Endothelial cell of umbilical vein (primary cell): Measurements from ENCODE around the gene TMEM217. TPM values are rescaled to one million over a fixed set of nuclear protein-coding genes. Genes with fewer than 3 reads are reported as not detected.

Experiments used
- BruUV-seq: library from RNA; stranded (reverse); fragments of 400-500 nt; replicated peaks from 2 replicates; lab custom pipeline; 2021; lab: Mats Ljungman, UMichigan
- CTCF ChIA-PET: fragments of 300-600, 350-600 bp; sonication (Branson Sonifier 250); formaldehyde crosslinking; loops from one replicate; lab custom pipeline; 2021; ENCODE audit warnings: antibody characterized with exemption, inconsistent platforms; lab: Charles Lee
- POLR2A ChIA-PET: fragments of 300-600, 350-600 bp; sonication (Branson Sonifier 250); formaldehyde crosslinking; loops from one replicate; lab custom pipeline; 2021; ENCODE audit warnings: antibody characterized with exemption, inconsistent platforms; lab: Charles Lee
- DNase-seq: peaks from one replicate; pipeline ENCODE4 v3.0.0-alpha.2; 2011; ENCODE audit warnings: low read depth, low spot score
- FAIRE-seq: peaks from 2 replicates; lab custom pipeline; 2011; peaks lifted over from hg19 to GRCh38; lab: Jason Lieb, UNC
- H2AFZ ChIP-seq: 2 replicates; pipeline ENCODE4 v1.6.0; 2012; ENCODE audit warnings: low read depth, low read length, control low read depth, inconsistent platforms
- H3K27ac ChIP-seq: 2 replicates; pipeline ENCODE4 v1.5.1; 2011; ENCODE audit warnings: low read depth, mild to moderate bottlenecking, control low read depth, low read length, moderate library complexity; ENCODE audit not compliant: insufficient read depth
- H3K27me3 ChIP-seq, 2 experiments: 2 replicates each; pipeline versions ENCODE4 v1.6.0 to v1.6.1; 2011; ENCODE audit warnings: low read length in 2 of 2, mixed read lengths in 1 of 2; ENCODE audit not compliant: control insufficient read depth in 2 of 2, insufficient read depth in 2 of 2
- H3K36me3 ChIP-seq, 2 experiments: 2 replicates in 1 of 2; 3 replicates in 1 of 2; pipeline ENCODE4 v1.5.1; 2011; ENCODE audit warnings: low read length in 2 of 2, mild to moderate bottlenecking in 1 of 2, moderate library complexity in 1 of 2; ENCODE audit not compliant: control insufficient read depth in 2 of 2, insufficient read depth in 2 of 2; ENCODE audit errors: extremely low read depth in 1 of 2
- H3K4me1 ChIP-seq: 3 replicates; pipeline ENCODE4 v1.5.1; 2011; ENCODE audit warnings: mild to moderate bottlenecking, low read length; ENCODE audit not compliant: control insufficient read depth, insufficient read depth; ENCODE audit errors: extremely low read depth
- H3K4me2 ChIP-seq: 2 replicates; pipeline ENCODE4 v1.6.1; 2011; ENCODE audit warnings: low read length, control low read depth, mixed read lengths; ENCODE audit not compliant: insufficient read depth
- H3K4me3 ChIP-seq, 3 experiments: fragments of 200-600 bp in 1 of 3; sonication (generic), shearing (Covaris generic) in 1 of 3; replicated peaks in 1 of 3; 2 replicates each; pipeline ENCODE4 v1.5.1; 2011 to 2016; ENCODE audit warnings: control low read depth in 3 of 3, low read length in 3 of 3, mild to moderate bottlenecking in 2 of 3, inconsistent platforms in 1 of 3, low read depth in 1 of 3, moderate library complexity in 1 of 3; ENCODE audit not compliant: insufficient read depth in 1 of 3
- H3K79me2 ChIP-seq: 2 replicates; pipeline ENCODE4 v1.6.0; 2012; ENCODE audit warnings: low read length, inconsistent platforms; ENCODE audit not compliant: control insufficient read depth, insufficient read depth
- H3K9ac ChIP-seq: replicated peaks from 2 replicates; pipeline ENCODE3; 2011; ENCODE audit warnings: low read length, control low read depth; ENCODE audit not compliant: insufficient read depth; ENCODE audit errors: extremely low read depth
- H3K9me1 ChIP-seq: replicated peaks from 3 replicates; pipeline ENCODE4 v1.6.0; 2011; ENCODE audit warnings: mild to moderate bottlenecking, low read length; ENCODE audit not compliant: control insufficient read depth, insufficient read depth; ENCODE audit errors: extremely low read depth
- H3K9me3 ChIP-seq: replicated peaks from 2 replicates; pipeline ENCODE4 v1.5.1; 2012; ENCODE audit warnings: low read length, inconsistent platforms; ENCODE audit not compliant: control insufficient read depth, insufficient read depth
- H4K20me1 ChIP-seq: replicated peaks from 2 replicates; pipeline ENCODE3; 2011; ENCODE audit warnings: mild to moderate bottlenecking, low read length; ENCODE audit not compliant: control insufficient read depth, insufficient read depth; ENCODE audit errors: extremely low read depth
- EZH2 ChIP-seq: IDR thresholded peaks from 2 replicates; pipeline ENCODE4 v1.6.1; 2012; ENCODE audit warnings: borderline replicate concordance, low read depth, mild to moderate bottlenecking, moderate library complexity, low read length, inconsistent platforms; ENCODE audit not compliant: severe bottlenecking
- FOS ChIP-seq: IDR thresholded peaks from 2 replicates; pipeline ENCODE4 v1.6.1; 2011; ENCODE audit warnings: mild to moderate bottlenecking, low read length, moderate library complexity, borderline replicate concordance; ENCODE audit not compliant: insufficient read depth
- GATA2 ChIP-seq: IDR thresholded peaks from 2 replicates; pipeline ENCODE4 v1.7.0; 2011; ENCODE audit warnings: low read depth, mild to moderate bottlenecking, moderate library complexity, mixed read lengths, low read length; ENCODE audit not compliant: insufficient read length, insufficient read depth
- JUN ChIP-seq: IDR thresholded peaks from 2 replicates; pipeline ENCODE4 v1.6.1; 2011; ENCODE audit warnings: borderline replicate concordance, low read depth; ENCODE audit not compliant: insufficient read length, insufficient read depth
- MYC ChIP-seq: IDR thresholded peaks from one replicate; pipeline ENCODE4 v1.6.1; 2011; ENCODE audit warnings: mild to moderate bottlenecking, low read depth, low read length
- POLR2A ChIP-seq: IDR thresholded peaks from 2 replicates; pipeline ENCODE4 v1.6.1; 2012; ENCODE audit warnings: low read depth, mild to moderate bottlenecking, control low read depth, low read length
- POLR2AphosphoS5 ChIP-seq: IDR thresholded peaks from 2 replicates; pipeline ENCODE4 v1.6.1; 2012; ENCODE audit warnings: low read depth, mild to moderate bottlenecking, control low read depth, low read length, moderate library complexity; ENCODE audit not compliant: insufficient read depth
- dilution Hi-C: fragments of 300-500 bp; cut with MboI; formaldehyde crosslinking; loops from one replicate; pipeline ENCODE4 v1.15.0; 2019; ENCODE audit warnings: low sequenced_read_pairs; ENCODE audit not compliant: extremely low pct_ligation_motif_present
- intact Hi-C: fragments of 100-400 bp; cut with micrococcal nuclease; formaldehyde crosslinking; loops from one replicate; pipeline ENCODE4 v1.10.0; 2022
- polyA plus RNA-seq, 4 experiments: library from polyadenylated mRNA; depleted of rRNA in 3 of 4; stranded (reverse) in 3 of 4; unstranded in 1 of 4; fragments of >200 nt; gene quantifications; 2 replicates each; pipeline versions ENCODE4 v1.2.1 to v1.2.3, GENCODE V29; 2011 to 2012; ENCODE audit warnings: missing spikeins in 1 of 4
- total RNA-seq: library from RNA; stranded (reverse); gene quantifications from 2 replicates; pipeline ENCODE4 v1.2.3, GENCODE V29; 2021
- TF ChIP-seq, protein P1 (sequence below), 2 donors: IDR thresholded peaks; 1 replicate in 1 of 2; 2 replicates in 1 of 2; pipeline ENCODE4 v1.5.1; 2011; ENCODE audit warnings: low read length in 2 of 2, mild to moderate bottlenecking in 2 of 2, moderate library complexity in 2 of 2, control low read depth in 1 of 2, inconsistent platforms in 1 of 2, low read depth in 1 of 2; ENCODE audit not compliant: insufficient read depth in 1 of 2; ENCODE audit errors: extremely low read depth in 1 of 2
- TF ChIP-seq, protein P2 (sequence below): IDR thresholded peaks from 2 replicates; pipeline ENCODE4 v1.6.1; 2011; ENCODE audit not compliant: insufficient read depth, insufficient read length

TMEM217 gene
- total and polyA plus RNA-seq, 2 donors (not counting 3 experiments of a cell fraction or from before 2014, with no cell fraction given) = 6.8 to 15.8 TPM

DNA sequence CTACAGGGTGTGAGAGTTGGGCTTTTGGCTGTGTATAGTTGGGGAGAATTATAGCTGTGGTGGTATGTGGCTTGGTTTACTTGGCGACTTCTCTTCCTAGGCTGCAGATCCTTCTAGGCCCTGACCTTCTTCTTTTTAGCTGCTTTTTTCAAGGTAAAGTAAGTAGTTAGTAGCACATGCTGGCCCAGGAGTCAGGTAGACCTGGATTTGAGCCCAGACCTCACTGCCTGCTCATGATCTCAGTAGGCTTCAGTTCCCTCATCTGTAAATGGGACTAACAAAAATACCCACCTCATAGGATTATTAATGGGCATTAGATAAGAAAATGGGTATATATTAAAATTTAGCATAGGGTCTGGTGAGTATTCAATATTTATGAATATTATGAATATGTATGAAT, 17.4 kb upstream of the TMEM217 start:
- H3K9me1 ChIP-seq = no peaks in the 10 kb centered on the region
- H3K9me3 ChIP-seq = no peaks in the 10 kb centered on the region
- FAIRE-seq (no peak), DNase-seq (no peak)
- H4K20me1 ChIP-seq = peaks cover 2% of the 10 kb centered on the region
- peaks cover 19% of the 10 kb centered on the region for H3K79me2 ChIP-seq
- dilution Hi-C loops (no loop called here), intact Hi-C loops (no loop called here)
- H3K36me3 ChIP-seq = peaks cover 2 to 6% of the 10 kb centered on the region in 2 experiments
- no peak overlapping the region for H3K27ac ChIP-seq
- ChIA-PET CTCF (interaction anchor here (1.3 kb wide), 1 partner anchor 24 kb away, joined by 3 read pairs; no protein-coding TSS in a partner anchor), POLR2A (no interaction called here)
- no peaks in the 10 kb centered on the region for H3K27me3 ChIP-seq
- no peak overlapping the region for H3K4me3 ChIP-seq
- no peaks in the 10 kb centered on the region for H3K4me1 ChIP-seq
- no peak overlapping the region for H3K4me2 ChIP-seq
- no peak overlapping the region for H3K9ac ChIP-seq
- no TSS peak for BruUV-seq
- TF ChIP-seq EZH2 (no peak), JUN (no peak), GATA2 (no peak), POLR2AphosphoS5 (no peak), MYC (no peak), POLR2A (no peak), FOS (no peak)
- TF ChIP-seq, protein P1, sequence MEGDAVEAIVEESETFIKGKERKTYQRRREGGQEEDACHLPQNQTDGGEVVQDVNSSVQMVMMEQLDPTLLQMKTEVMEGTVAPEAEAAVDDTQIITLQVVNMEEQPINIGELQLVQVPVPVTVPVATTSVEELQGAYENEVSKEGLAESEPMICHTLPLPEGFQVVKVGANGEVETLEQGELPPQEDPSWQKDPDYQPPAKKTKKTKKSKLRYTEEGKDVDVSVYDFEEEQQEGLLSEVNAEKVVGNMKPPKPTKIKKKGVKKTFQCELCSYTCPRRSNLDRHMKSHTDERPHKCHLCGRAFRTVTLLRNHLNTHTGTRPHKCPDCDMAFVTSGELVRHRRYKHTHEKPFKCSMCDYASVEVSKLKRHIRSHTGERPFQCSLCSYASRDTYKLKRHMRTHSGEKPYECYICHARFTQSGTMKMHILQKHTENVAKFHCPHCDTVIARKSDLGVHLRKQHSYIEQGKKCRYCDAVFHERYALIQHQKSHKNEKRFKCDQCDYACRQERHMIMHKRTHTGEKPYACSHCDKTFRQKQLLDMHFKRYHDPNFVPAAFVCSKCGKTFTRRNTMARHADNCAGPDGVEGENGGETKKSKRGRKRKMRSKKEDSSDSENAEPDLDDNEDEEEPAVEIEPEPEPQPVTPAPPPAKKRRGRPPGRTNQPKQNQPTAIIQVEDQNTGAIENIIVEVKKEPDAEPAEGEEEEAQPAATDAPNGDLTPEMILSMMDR (IDR thresholded peaks at IDR 0.05; ENCODE audit: extremely low read depth in 1 of 2, insufficient read depth in 1 of 2, low read depth in 1 of 2, low read length in 2 of 2) = no peak
- TF ChIP-seq, protein P2, sequence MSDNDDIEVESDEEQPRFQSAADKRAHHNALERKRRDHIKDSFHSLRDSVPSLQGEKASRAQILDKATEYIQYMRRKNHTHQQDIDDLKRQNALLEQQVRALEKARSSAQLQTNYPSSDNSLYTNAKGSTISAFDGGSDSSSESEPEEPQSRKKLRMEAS = no peak
- H2AFZ ChIP-seq = no peak overlapping the region
